Measurements from ENCODE around the gene PTPN4.
"Not testable (repeated sequence)": the region's sequence is repeated elsewhere in the genome, so short reads cannot be mapped to it uniquely, and the experiment has no call there.

The PTPN4 gene

GRCh38 chr2:119982506-119982905, 222.8 kb downstream of the PTPN4 start:
- DNase-seq, result no peak

DNA sequence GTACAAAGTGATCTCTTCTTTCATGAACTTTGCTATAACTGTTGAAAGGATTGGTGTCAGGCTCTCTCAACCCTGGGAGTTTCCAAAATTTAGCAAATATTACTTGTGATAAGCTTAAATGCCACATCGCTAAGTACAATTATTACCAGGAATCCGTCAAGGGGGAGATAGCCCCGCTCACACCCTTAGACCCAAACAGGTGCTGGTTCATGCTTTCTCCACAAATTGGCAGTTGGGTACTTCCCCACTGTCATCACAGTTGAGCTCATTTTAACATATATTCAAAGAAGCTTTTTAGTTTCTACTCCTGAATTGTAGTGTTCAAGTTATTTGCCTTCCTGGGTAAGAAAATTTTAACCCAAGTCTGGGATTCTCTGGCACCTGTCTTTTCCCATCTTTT, 223.4 kb downstream of the PTPN4 start:
- DNase-seq, result no peak

DNA sequence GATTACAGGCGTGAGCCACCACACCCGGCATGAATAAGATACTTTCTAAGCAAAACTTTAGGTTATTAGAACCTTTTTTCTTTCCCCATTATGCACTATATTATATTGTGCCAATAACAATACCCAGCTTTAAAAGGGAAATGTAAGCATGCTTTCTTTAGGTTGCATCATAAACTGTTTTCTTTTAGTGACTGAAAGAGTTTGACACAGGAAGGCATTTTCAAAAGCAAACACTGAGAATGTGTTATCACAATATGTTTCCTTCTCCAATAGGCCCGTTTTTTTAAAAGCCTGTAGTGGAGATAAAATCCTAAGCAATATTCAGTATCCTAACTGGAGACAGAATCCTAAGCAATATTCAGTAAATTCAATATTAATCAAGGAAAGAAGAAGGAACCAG, 236.4 kb downstream of the PTPN4 start:
- no peak for DNase-seq

DNA sequence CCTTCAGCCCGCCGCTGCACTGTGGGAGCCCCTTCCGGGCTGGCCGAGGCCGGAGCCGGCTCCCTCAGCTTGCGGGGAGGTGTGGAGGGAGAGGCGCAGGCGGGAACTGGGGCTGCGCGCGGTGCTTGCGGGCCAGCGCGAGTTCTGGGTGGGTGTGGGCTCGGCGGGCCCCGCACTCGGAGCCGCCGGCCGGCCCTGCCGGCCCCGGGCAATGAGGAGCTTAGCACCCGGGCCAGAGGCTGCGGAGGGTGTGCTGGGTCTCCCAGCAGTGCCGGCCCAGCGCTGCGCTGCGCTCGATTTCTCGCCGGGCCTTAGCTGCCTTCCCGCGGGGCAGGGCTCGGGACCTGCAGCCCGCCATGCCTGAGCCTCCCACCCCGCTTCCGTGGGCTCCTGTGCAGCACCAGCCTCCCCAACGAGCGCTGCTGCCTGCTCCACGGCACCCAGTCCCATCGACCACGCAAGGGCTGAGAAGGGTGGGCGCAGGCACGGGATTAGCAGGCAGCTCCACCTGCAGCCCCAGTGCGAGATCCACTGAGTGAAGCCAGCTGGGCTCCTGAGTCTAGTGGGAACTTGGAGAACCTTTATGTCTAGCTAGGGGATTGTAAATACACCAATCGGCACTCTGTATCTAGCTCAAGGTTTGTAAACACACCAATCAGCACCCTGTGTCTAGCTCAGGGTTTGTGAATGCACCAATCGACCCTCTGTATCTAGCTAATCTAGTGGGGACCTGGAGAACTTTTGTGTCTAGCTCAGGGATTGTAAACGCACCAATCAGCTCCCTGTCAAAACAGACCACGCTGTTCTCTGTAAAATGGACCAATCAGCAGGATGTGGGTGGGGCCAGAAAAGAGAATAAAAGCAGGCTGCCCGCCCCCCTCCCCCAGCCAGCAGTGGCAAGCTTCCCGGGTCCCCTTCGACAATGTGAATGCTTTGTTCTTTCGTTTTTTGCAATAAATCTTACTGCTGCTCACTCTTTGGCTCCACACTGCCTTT, 237.5 kb downstream of the PTPN4 start:
- not testable (repeated sequence) for DNase-seq

- no peak for DNase-seq
Observed at GRCh38 chr2:120001471-120001870, 241.7 kb downstream of the PTPN4 start.

- DNase-seq, result no peak
Observed at GRCh38 chr2:120004254-120004653, 244.5 kb downstream of the PTPN4 start.

DNA sequence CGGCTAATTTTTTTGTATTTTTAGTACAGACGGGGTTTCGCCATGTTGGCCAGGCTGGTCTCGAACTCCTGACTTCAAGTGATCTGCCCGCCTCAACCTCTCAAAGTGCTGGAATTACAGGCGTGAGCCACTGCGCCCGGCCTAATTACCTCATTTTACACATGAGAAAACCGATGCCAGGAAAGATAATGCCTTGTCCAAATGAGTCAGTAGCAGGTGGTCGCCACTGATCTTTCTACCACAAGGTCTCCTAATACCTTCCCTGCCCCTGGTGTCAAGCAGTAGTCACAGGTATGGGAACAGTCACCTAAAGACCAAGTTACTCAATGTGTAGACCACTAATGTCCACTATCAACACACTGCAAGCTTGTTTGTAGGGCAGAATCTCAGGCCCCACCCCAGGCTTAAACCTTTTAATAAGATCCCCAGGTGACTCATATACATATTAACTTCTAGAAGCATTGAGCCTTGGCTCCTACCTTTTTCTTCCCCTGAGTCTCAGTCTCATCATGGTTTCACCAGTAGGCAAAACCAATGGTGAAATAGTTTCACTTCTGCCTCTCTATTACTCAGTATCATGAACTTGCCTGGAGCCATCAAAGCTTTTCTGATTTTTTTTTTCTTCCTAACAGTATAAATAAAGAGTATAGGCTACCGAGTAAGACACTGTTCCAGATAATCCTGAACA, 246.3 kb downstream of the PTPN4 start:
- DNase-seq, result no peak

GRCh38 chr2:120007851-120008250, 248.1 kb downstream of the PTPN4 start:
- DNase-seq, result no peak

DNA sequence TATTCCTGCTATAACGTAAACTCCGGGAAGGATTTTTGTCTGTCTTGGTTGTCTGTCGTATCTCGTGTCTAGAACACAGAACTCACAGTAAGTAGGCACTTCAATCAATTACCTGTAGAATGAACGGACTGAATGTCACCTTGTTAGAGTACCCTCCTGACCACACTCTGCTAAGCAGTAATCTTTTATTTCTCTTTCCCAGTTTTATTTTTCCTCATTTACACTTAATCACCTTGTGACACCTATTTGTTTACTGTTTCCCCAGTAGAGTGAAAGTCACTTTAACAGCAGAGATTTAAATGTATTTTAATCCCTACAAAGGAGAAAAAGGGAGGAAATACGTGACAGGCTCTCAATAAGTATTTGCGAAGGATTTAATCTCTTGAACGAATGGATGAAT, 252.6 kb downstream of the PTPN4 start:
- DNase-seq, result no peak

- peak; percentile 40 for DNase-seq
Observed at GRCh38 chr2:120012771-120013596, 253.3 kb downstream of the PTPN4 start, which contains the start of gene EPB41L5. Gene EPB41L5 (plus strand): TSS chr2:120013077. CDS start chr2:120019085, 6,008 bp downstream.

- DNase-seq, result no peak
Observed at GRCh38 chr2:120013597-120014223, 254.0 kb downstream of the PTPN4 start.

GRCh38 chr2:120014226-120014980, 254.7 kb downstream of the PTPN4 start:
- DNase-seq, result no peak

DNA sequence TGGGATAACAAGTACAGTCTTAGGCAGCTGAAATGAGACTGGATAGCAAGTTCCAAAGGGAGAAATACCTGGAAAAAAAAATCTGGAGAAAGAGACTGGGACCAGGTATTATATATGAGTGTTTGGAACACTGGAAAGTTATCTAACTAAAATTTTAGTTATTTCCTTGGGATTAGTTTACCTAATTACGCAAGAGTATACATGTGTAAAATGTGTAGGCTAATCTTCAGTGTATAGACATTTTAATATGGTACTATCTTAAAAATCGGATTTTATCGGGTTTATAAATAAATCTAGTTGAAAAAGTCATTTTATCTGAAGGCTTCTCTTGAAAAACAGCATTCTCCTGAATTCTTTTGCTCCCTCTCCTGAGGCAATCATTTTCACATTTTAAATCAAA, 257.1 kb downstream of the PTPN4 start:
- no peak for DNase-seq

GRCh38 chr2:120017201-120017600, 257.5 kb downstream of the PTPN4 start:
- no peak for DNase-seq

DNA sequence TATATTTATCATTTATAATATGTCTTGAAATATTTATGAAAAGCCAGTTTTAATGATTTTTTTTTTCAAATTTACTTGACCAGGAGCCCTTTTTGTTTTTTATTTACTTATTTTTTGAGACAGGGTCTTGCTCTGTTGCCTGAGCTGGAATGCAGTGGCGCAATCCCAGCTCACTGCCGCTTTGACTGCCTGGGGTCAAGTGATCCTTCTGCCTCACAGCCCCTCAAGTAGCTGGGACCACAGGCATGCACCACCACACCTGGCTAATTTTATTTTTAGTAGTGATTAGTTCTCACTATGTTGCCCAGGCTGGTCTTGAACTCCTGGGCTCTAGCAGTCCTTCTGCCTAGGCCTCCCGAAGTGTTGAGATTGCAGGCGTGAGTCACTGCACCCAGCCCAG, 258.8 kb downstream of the PTPN4 start:
- DNase-seq, result no peak

DNA sequence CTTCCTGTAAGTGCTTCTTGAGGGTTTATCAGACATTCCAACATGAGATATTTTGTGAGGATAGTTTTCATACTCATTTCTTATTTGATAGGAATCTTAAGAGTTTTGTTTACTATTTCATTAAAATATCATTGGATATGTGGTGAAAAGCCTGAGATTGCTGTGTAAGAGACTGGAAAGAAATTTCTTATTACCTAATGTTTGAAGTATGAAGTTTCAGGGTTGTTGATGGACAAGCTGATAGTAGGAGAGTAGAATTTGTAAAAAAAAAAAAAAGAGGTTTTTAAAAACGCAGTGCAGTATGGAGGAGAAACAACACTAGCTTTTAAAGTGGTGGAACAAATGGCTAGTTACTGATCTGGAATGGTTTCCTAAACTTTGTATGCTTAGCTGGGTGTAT, 260.8 kb downstream of the PTPN4 start:
- DNase-seq, result no peak

DNA sequence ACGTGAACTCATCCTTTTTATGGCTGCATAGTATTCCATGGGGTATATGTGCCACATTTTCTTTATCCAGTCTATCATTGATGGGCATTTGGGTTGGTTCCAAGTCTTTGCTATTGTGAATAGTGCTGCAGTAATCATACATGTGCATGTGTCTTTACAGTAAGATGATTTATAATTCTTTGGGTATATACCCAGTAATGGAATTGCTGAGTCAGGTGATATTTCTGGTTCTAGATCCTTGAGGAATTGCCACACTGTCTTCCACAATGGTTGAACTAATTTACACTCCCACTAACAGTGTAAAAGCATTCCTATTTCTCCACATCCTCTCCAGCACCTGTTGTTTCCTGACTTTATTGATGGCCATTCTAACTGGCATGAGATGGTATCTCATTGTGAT, 262.8 kb downstream of the PTPN4 start:
- not testable (repeated sequence) for DNase-seq

DNA sequence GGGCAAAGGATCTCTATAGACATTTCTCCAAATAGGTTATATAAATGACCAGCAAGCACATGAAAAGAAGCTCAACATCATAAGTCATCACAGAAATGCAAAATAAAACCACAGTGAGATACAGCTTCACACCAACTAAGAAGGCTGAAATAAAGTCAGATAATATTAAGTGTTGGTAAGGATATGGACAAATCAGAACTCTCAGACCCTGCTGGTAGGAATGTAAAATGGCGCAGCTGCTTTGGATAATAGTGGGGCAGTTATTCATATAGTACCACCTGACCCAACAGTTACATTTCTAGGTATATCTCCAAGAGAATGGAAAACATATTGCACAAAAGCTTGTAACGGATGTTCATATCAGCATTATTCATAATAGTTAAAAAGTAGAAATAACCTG, 267.2 kb downstream of the PTPN4 start:
- DNase-seq, result no peak

DNA sequence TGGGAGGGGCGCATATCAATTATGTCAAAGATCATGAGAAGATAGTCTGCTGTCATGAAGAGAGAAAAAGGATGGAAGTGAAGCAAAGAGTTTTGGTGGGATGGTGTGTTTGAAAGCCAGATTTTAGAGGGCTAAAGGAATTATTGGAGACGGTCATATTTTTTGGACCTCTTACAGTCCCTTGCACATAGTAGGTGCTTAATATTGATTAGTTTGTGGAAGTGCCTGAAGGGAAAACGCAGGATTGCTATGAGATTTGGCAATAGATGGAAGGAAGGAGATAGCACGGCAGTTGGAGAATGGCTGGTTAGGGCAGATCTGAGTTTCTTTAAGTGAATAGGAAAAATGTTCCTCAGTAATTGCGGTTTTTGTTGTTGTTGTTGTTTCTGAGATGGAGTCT, 269.1 kb downstream of the PTPN4 start:
- DNase-seq, result no peak

GRCh38 chr2:120029672-120030640, 270.2 kb downstream of the PTPN4 start:
- DNase-seq, result no peak

DNA sequence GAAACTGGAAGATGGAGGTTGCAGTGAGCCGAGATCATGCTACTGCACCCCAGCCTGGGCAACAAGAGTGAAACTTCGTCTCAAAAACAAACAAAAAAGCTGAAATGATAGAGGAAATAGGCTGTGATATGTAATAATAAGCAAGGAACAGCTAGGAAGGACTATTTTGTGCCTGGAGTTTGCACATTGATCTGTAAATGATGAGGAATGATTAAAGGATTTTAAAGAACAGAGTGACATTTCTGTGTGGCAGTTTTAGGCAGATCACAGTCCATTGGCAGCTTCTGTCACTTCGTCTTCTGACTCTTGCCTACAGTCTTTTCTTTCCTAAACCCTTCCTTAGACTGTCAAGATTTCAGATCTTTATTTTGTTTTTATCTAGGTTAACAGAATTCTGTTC, 272.6 kb downstream of the PTPN4 start:
- no peak for DNase-seq
